ENCODE results near the gene PAOX. TPM values are rescaled to one million over a fixed set of nuclear protein-coding genes. Genes with fewer than 3 reads are reported as not detected.

The PAOX gene
- total RNA-seq, 1 experiment from 2014 or later, result 5.3 TPM

DNA sequence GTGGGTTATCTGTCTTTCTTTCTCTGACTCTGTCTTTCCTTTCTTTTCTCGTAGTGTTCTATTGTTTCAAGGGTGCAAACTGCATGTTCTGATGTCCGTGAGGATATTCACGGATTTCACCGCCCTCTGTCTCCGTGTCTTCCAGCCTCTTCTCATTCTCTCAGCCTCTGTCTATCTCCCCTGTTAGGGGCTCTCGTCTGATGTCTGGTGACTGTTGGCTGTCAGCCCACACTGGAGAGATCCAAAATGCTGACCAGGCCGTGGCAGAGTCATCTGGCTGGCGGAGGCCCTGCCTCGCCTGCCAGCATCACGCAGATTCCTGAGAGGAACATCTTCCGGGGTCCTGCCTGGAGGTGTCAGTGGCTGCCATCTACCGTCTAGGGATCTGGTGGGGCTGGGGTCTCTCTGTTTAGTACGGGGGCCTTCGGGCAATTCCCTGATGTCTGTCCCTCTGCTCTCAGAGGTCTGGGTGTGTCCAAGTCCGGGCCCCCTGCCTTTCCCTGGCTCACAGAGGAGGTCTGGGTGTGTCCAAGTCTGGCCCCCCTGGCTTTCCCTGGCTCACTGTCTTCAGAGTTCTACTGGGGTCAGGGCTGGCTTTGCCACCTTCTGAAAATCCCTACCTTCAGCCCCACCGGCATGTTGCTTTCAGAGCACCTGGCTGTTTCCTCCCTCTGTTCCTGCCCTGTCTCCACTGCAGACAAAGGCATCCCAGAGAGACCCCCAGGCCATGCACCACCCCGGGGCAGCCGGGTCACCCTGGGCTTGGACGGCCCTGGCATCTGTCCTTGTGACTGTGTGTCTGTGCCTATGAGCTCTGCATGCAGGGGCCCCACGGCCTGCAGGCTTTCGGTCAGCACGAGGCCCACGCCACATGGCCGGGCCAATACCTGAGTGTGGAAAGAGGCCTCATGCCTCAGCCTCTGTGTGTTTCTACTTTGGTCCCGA lies 60.7 kb downstream of the PAOX start:
- DNase-seq (ENCODE audit: low spot score), result no peak

DNA sequence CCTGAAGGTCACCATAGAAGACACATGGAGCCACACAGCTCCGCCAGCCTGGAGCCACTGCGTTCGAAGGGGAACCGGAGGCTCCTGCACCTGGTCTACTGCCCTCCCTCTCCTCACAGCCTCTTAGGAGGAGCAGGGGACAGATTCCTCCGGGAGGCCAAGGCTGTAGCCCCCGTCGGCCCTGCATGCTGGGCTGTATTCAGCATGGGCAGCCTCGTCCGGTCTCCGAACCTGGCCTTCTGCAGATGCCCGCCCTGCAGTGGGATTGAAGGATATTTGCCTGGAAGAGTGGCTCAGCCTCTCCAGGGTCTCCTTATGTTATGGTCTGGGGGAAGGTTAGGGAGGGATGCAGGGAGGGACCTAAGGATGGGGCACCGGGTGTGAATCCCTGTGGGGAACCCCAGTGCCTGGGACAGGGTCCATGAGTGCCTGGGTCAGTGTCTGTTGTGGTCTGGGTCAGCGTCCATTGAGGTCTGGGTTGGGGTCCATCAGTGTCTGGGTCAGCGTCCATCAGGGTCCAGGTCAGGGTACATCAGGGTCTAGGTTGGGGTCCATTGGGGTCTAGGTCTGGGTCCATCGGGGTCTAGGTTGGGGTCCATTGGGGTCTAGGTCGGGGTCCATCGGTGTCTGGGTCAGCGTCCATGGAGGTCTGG lies 61.7 kb downstream of the PAOX start:
- no peak for DNase-seq (ENCODE audit: low spot score)

Other genes with a start within 250 kb of the PAOX start
- 2.2 and 3.2 TPM in 2 replicates for gene KNDC1, start 219.0 kb upstream of the PAOX start, total RNA-seq (2014; rRNA removed; shearing (Covaris generic))
- not detected in 2 replicates for gene UTF1, start 149.0 kb upstream of the PAOX start, total RNA-seq (2014; rRNA removed; shearing (Covaris generic))
- gene VENTX, start 141.4 kb upstream of the PAOX start, total RNA-seq (2014; rRNA removed; shearing (Covaris generic)), result not detected in 2 replicates
- gene ADAM8, start 102.4 kb upstream of the PAOX start, total RNA-seq (2014; rRNA removed; shearing (Covaris generic)), result 0.31 and 0.93 TPM in 2 replicates
- 29.3 and 35.9 TPM in 2 replicates for gene TUBGCP2, start 70.4 kb upstream of the PAOX start, total RNA-seq (2014; rRNA removed; shearing (Covaris generic))
- gene ZNF511, start 70.3 kb upstream of the PAOX start, total RNA-seq (2014; rRNA removed; shearing (Covaris generic)), result 13.4 and 26.6 TPM in 2 replicates
- gene CALY, start 42.4 kb upstream of the PAOX start, total RNA-seq (2014; rRNA removed; shearing (Covaris generic)), result not detected in 2 replicates
- 0.60 TPM in 1 of 2 replicates, not detected in the other for gene PRAP1, start 31.9 kb upstream of the PAOX start, total RNA-seq (2014; rRNA removed; shearing (Covaris generic))
- 6.6 and 9.6 TPM in 2 replicates for gene FUOM, start 21.2 kb upstream of the PAOX start, total RNA-seq (2014; rRNA removed; shearing (Covaris generic))
- gene ECHS1, start 5.9 kb upstream of the PAOX start, total RNA-seq (2014; rRNA removed; shearing (Covaris generic)), result 102 and 108 TPM in 2 replicates
- gene MTG1, start 14.9 kb downstream of the PAOX start, total RNA-seq (2014; rRNA removed; shearing (Covaris generic)), result 13.7 and 20.4 TPM in 2 replicates
- gene SPRN, start 45.4 kb downstream of the PAOX start, total RNA-seq (2014; rRNA removed; shearing (Covaris generic)), result not detected in 2 replicates
- gene SCART1, start 74.7 kb downstream of the PAOX start, total RNA-seq (2014; rRNA removed; shearing (Covaris generic)), result not detected in 2 replicates
- gene CYP2E1, start 148.1 kb downstream of the PAOX start, total RNA-seq (2014; rRNA removed; shearing (Covaris generic)), result not detected in 2 replicates
- gene SYCE1, start 186.3 kb downstream of the PAOX start, total RNA-seq (2014; rRNA removed; shearing (Covaris generic)), result not detected in 2 replicates
- gene FRG2B, start 247.5 kb downstream of the PAOX start, total RNA-seq (2014; rRNA removed; shearing (Covaris generic)), result not detected in 2 replicates